NK-92 treated with Interleukin-12 subunit alpha and Interleukin-12 subunit beta, amount 100 ng/mL, for 24 hours (cell line): ENCODE measurements around the gene PPT2.
"Not testable (repeated sequence)": the region's sequence is repeated elsewhere in the genome, so short reads cannot be mapped to it uniquely, and the experiment has no call there.

Experiments
- DNase-seq: peaks from one replicate; lab custom pipeline; 2025; lab: John Stamatoyannopoulos, UW

The PPT2 gene

GRCh38 chr6:32176476-32177182, 22.7 kb downstream of the PPT2 start:
- no peak for DNase-seq

GRCh38 chr6:32177183-32177787, 23.3 kb downstream of the PPT2 start:
- DNase-seq: peak; percentile 51

DNA sequence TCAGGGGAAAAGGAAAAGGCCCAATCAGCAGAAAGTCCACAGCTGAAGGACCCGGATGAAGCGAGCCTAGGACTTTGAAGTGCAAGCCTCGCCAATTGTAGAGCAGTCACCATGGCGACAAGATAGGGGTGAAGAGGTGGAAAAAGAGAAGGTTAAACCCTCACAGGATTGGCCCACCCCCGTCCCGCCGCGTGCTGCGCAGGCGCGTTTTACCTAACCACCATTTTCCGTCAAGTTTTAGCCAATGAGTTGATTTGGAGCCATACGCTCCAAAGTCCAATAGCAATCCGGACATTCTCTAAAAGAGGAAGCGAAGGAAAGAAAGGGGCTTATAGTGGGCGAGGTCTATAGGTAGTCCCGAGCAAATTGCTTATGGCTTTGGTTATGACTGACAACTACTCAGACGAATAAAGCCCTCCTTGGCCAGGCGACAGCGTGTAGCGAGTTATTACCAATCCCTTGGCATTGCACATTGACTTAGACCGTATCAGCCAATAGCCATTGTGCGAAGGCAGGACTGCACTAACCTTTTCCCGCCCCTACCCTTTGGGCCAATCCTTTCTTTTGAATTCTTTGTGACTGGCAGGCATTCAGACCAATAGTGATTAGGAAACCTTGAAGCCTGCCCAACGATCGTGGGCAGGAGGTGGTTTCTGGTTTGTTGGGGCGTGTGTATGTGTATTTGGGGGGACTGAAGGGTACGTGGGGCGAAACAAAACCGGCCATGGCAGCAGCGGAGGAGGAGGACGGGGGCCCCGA, 24.0 kb downstream of the PPT2 start, which contains the start of gene RNF5:
Gene RNF5, plus strand, starts transcription at position 618 of the 759 bp plus-strand sequence. Its CDS starts 107 bp downstream, at position 725.
- peak; percentile 94 for DNase-seq

- no peak for DNase-seq
Observed at GRCh38 chr6:32178547-32179440, 24.9 kb downstream of the PPT2 start.

DNA sequence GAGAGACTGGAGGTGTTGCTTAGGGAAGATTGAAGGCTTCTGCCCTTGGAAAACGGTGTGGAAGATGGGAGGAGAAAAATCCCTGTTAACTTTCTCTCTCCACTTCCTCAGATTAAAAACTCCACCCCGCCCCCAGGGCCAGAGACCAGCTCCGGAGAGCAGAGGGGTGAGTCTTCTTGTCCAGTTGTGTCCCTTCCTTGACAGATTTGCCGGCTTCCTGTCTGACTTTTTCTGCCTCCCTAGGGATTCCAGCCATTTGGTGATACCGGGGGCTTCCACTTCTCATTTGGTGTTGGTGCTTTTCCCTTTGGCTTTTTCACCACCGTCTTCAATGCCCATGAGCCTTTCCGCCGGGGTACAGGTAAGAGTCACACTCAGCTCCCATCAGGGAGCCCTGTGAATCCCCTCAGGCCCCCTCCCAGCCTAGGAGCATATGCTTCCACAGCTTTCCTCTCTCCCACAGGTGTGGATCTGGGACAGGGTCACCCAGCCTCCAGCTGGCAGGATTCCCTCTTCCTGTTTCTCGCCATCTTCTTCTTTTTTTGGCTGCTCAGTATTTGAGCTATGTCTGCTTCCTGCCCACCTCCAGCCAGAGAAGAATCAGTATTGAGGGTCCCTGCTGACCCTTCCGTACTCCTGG, 25.9 kb downstream of the PPT2 start:
- no peak for DNase-seq

GRCh38 chr6:32181148-32181702, 27.3 kb downstream of the PPT2 start:
- DNase-seq: no peak

GRCh38 chr6:32181915-32182529, 28.1 kb downstream of the PPT2 start:
- DNase-seq: no peak

- DNase-seq: no peak
Observed at GRCh38 chr6:32182555-32182981, 28.6 kb downstream of the PPT2 start.

DNA sequence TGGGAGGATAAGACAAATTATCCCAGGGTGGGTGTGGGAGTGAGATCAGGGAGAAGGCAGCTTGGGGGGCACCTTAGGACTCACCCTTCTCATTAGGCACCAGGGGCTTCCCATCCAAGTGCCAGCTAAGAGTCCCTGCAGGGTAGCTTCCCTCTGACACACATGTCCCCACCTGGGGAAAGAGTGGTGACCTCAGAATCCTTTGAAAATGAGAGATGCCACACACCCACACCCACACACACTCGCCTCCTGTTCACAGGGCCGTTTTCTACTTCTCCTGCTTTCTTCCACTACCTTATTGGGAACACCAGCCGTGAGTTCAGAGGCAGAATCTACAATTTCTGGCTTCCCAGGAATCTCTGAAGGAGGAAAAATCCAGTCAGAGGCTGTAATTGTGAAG, 29.1 kb downstream of the PPT2 start:
- DNase-seq: no peak

GRCh38 chr6:32183483-32184083, 29.6 kb downstream of the PPT2 start:
- no peak for DNase-seq

DNA sequence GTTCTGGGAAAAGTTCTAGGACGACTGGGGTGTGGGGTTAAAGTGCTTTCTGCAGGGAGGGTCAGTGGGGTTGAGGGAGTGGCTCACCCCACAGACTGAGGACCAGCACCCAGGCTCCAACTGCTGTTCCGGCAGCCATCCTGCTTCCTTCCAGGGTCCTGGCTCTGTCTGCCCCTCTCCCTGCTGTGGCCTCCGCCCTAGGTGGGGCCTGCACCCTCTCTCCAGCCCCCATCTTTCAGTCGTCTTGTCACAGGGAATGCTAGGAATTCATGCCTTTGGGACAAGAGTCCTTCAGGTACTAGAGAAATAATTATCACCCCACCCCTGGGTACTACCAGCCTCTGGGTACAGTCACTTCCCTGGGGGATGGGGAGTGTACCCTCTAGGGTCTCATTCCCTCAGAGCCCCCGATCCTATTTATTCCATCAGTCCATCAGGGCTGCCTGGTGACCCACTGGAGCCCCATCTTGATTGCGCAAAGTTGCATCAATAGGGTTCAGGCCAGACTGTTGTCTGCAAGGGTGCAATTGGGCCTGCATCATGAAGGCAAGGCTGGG, 30.2 kb downstream of the PPT2 start, which contains the start of gene AGER:
Gene AGER, minus strand, starts transcription at position 170 of the 557 bp plus-strand sequence. Its CDS starts 31 bp downstream, at position 139.
- DNase-seq: no peak

DNA sequence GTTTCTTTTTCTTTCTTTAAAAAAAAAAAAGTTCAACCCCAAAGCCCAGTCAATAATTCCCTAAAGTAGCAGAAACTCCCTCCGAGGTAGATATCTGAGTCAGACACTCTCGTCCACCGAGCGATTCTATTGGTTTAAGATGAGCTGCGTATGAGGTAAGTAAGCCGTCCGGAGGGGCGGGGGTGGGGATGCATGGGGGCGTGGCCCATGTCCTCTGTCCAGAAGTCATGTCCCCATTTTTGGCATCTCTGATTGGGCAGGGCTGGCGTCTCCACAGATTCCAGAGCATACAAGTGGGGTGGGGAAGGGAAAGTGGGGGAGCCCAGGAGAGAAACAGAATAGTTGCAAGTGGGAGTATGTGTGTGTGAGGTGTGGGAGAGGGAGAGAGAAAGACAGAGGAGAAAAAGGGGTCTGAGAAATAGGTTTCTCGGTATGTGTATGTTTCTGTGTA, 31.8 kb downstream of the PPT2 start:
- DNase-seq: not testable (repeated sequence)

DNA sequence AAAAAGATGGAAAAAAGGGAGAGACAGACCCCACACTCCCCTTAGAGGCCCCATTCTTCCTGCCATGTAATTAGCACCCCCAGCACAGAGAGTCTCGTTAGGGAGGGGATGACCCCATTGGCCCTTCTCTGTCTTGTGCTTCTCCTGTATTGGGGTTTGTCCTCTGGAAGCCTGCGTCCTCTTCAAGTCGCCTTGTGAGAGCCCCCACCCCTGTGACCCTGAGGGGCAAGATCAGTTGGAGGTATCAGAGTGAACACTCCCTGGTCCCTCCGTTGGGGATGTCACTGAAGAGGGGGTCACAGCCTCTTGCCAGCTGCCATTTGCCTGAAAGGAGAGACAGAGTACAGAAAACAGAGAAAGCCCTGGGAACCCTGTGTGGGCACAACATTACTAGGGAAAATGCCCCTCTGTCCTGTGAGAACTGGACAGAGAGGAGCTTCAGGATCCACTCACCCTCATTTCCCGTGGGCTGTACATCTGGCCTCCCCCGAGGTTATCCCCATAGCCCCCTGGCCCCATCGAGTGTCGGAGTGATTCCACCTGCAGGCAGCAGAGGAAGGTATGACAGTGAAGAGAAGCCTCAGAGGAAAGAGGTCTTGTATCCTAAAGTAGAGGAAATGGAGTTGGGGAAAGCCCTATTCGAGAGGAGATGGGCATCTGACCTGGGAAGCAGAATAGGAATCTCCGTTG, 32.4 kb downstream of the PPT2 start:
- not testable (repeated sequence) for DNase-seq

DNA sequence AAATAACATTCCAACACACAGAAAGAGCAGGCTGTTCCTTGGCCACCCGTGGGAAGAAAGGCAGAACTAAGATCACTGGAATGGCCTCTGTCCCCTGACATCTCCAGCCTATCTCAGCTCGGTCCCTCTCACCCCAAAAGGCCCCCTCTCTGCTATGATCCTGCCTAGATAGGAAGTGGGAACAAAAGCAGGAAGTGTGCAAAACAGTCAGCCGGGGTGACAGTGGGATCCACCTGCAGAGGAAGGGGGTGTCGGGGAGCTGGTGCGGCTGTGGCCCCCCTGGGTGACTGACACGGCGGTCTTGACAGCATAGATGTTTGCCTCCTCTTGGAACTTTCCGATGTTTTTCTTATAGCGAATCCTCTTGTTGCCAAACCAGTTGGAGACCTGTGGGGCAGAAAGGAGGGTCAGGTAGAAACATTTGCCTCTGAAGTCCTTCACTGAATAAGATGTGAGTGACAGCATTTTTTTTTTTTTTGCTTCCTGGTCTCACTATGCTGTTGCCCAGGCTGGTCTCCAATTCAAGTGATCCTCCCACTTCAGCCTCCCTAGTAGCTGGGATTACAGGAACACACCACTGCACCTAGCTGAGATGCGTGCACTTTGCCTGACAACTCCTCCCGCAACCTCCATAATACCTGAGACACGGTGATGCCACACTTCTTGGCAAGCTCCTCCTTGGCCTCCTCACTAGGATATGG, 33.2 kb downstream of the PPT2 start:
- DNase-seq: no peak

DNA sequence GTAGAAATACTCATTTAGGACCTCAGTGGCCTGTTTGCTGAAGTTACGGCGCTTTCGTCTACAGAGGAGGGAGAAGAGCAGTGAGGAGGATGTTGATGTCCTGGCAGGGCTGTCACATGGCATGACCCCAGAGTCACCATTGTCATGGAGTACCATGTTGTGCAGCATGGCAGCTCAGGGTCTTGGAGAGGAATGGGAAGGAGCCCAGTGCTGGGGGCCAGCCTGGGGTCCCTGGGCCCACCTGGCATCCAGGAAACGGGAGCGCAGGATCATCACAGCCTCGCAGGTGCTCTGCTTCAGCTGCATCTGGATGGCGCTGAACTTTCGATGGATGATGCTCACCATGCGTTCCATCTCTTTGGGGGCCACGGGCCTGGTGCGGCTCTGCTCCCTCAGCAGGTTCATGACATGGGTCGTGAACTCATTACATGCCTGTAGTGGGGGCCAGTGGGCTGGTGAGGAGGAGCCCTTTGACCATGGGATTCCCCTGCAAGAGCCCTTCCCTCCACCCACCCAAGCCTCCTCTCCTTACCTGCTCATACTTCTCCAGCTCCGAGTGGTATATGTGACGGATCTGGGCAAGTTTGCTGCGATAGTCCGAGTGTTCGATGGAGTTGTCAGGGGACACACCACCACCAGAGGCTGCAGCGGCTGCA, 33.9 kb downstream of the PPT2 start:
- not testable (repeated sequence) for DNase-seq

DNA sequence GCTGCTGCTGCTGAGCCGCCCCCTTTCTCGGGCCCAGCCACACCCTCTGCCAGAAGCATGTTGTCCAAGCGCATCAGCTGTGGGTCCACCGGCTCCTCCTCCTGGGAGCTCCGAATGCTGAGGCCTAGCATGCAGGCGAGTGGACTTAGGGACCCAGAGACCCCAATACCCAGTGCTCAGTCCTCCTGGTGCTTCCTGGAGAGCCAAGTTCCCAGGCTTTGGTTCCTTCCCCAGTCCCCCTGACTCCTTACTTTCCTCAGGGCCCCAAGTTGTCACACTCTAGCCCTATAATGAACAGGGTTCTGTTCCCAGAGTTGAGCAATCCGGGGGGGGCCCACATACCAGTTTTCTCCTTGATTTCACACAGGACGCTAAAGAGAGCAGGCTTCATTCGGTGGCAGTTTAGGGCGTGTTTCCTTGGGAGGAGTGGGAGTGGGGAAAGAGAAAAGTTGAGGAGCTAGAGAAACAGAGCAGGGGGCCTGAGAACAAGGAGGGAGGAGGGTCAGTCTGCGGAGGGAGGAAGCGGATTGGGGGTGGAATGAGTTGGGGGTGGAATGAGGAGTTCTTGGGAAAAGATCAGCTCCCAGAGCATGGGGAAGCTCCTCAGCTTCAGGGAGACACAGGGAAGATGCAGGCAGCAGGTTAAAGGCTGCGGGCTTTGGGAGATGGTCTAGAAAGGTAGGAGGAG, 34.6 kb downstream of the PPT2 start:
- no peak for DNase-seq

- no peak for DNase-seq
Observed at GRCh38 chr6:32189069-32189741, 35.3 kb downstream of the PPT2 start.
